ENCODE results near the gene LRTM1. TPM values are rescaled to one million over a fixed set of nuclear protein-coding genes. Genes with fewer than 3 reads are reported as not detected.

Gene LRTM1
- total RNA-seq, 1 experiment from 2014 or later = not detected

- Histone ChIP-seq H4K20me1 (ENCODE audit: low read length) (no peaks in the 10 kb centered on the region), H3K27me3 (ENCODE audit: low read length) (no peaks in the 10 kb centered on the region), H2AFZ (ENCODE audit: low read length) (no peak overlapping the region), H3K9ac (ENCODE audit: low read length) (no peak overlapping the region), H3K79me2 (ENCODE audit: low read length) (no peaks in the 10 kb centered on the region), H3K9me2 (replicated peaks; ENCODE audit: low read length) (no peaks in the 10 kb centered on the region), H3K4me1 (ENCODE audit: insufficient read depth, low read length) (no peaks in the 10 kb centered on the region), H3K27ac (ENCODE audit: low read length) (no peak overlapping the region), H3K9me3 (ENCODE audit: low read length) (no peaks in the 10 kb centered on the region), H3K4me2 (ENCODE audit: low read length) (no peak overlapping the region), H3K36me3 (ENCODE audit: low read depth, low read length) (no peaks in the 10 kb centered on the region), H3F3A (ENCODE audit: low read length, unreplicated experiment) (no peaks in the 10 kb centered on the region), H3K4me3 (ENCODE audit: low read length) (no peak overlapping the region)
- ChIA-PET CTCF (no interaction called here), POLR2A (ENCODE audit: unreplicated experiment) (no interaction called here)
- ATAC-seq = no peak
- DNase-seq = no peak
- TF ChIP-seq EZH2 (IDR thresholded peaks at IDR 0.05; ENCODE audit: low read length, unreplicated experiment) = no peak
- no peak for TF ChIP-seq EZH2phosphoT487 (IDR thresholded peaks at IDR 0.05; ENCODE audit: borderline replicate concordance, low read length)
- no peak for TF ChIP-seq CTCF (conservative IDR thresholded peaks at IDR 0.05; ENCODE audit: low read depth, low read length)
- intact Hi-C loops (cut with micrococcal nuclease) = no loop called here
- no TSS peak for BruUV-seq (replicated peaks)
Observed at GRCh38 chr3:54909191-54909590, 18.7 kb downstream of the LRTM1 start.

GRCh38 chr3:54906763-54907162, 21.1 kb downstream of the LRTM1 start:
- H4K20me1 ChIP-seq (ENCODE audit: low read length) = no peaks in the 10 kb centered on the region
- no peak overlapping the region for H3K4me3 ChIP-seq (ENCODE audit: low read length)
- ATAC-seq (no peak), DNase-seq (no peak)
- no peaks in the 10 kb centered on the region for H3F3A ChIP-seq (ENCODE audit: low read length, unreplicated experiment)
- no peak for TF ChIP-seq EZH2 (IDR thresholded peaks at IDR 0.05; ENCODE audit: low read length, unreplicated experiment)
- no peak for TF ChIP-seq EZH2phosphoT487 (IDR thresholded peaks at IDR 0.05; ENCODE audit: borderline replicate concordance, low read length)
- no peak for TF ChIP-seq CTCF (conservative IDR thresholded peaks at IDR 0.05; ENCODE audit: low read depth, low read length)
- POLR2A ChIA-PET (ENCODE audit: unreplicated experiment) = no interaction called here
- no peaks in the 10 kb centered on the region for H3K9me3 ChIP-seq (ENCODE audit: low read length)
- no TSS peak for BruUV-seq (replicated peaks)
- H3K4me2 ChIP-seq (ENCODE audit: low read length) = no peak overlapping the region
- no peaks in the 10 kb centered on the region for H3K4me1 ChIP-seq (ENCODE audit: insufficient read depth, low read length)
- H2AFZ ChIP-seq (ENCODE audit: low read length) = no peak overlapping the region
- H3K79me2 ChIP-seq (ENCODE audit: low read length) = no peaks in the 10 kb centered on the region
- no peak overlapping the region for H3K27ac ChIP-seq (ENCODE audit: low read length)
- CTCF ChIA-PET = no interaction called here
- H3K27me3 ChIP-seq (ENCODE audit: low read length) = no peaks in the 10 kb centered on the region
- H3K9ac ChIP-seq (ENCODE audit: low read length) = no peak overlapping the region
- no peaks in the 10 kb centered on the region for H3K9me2 ChIP-seq (replicated peaks; ENCODE audit: low read length)
- no peaks in the 10 kb centered on the region for H3K36me3 ChIP-seq (ENCODE audit: low read depth, low read length)
- intact Hi-C loops (cut with micrococcal nuclease) = no loop called here

- POLR2A ChIA-PET (ENCODE audit: unreplicated experiment) = no interaction called here
- H3K27ac ChIP-seq (ENCODE audit: low read length) = no peak overlapping the region
- no peaks in the 10 kb centered on the region for H3F3A ChIP-seq (ENCODE audit: low read length, unreplicated experiment)
- intact Hi-C loops (cut with micrococcal nuclease) = loop anchor here (1.0 kb wide), 1 partner anchor 36 kb away; no protein-coding TSS in a partner anchor
- ATAC-seq = no peak
- no peaks in the 10 kb centered on the region for H3K27me3 ChIP-seq (ENCODE audit: low read length)
- no peaks in the 10 kb centered on the region for H3K36me3 ChIP-seq (ENCODE audit: low read depth, low read length)
- no peaks in the 10 kb centered on the region for H4K20me1 ChIP-seq (ENCODE audit: low read length)
- no peak for DNase-seq
- no peak overlapping the region for H2AFZ ChIP-seq (ENCODE audit: low read length)
- H3K4me3 ChIP-seq (ENCODE audit: low read length) = no peak overlapping the region
- H3K4me1 ChIP-seq (ENCODE audit: insufficient read depth, low read length) = no peaks in the 10 kb centered on the region
- H3K9me3 ChIP-seq (ENCODE audit: low read length) = no peaks in the 10 kb centered on the region
- BruUV-seq (replicated peaks) = no TSS peak
- CTCF ChIA-PET = no interaction called here
- H3K9me2 ChIP-seq (replicated peaks; ENCODE audit: low read length) = no peaks in the 10 kb centered on the region
- TF ChIP-seq EZH2phosphoT487 (IDR thresholded peaks at IDR 0.05; ENCODE audit: borderline replicate concordance, low read length) (no peak), EZH2 (IDR thresholded peaks at IDR 0.05; ENCODE audit: low read length, unreplicated experiment) (no peak), CTCF (conservative IDR thresholded peaks at IDR 0.05; ENCODE audit: low read depth, low read length) (no peak)
- H3K9ac ChIP-seq (ENCODE audit: low read length) = no peak overlapping the region
- H3K79me2 ChIP-seq (ENCODE audit: low read length) = no peaks in the 10 kb centered on the region
- H3K4me2 ChIP-seq (ENCODE audit: low read length) = no peak overlapping the region
Observed at GRCh38 chr3:54905920-54906319, 21.9 kb downstream of the LRTM1 start.
